Vagina (tissue), 2 donors: ENCODE results near the gene FRRS1L. TPM values are rescaled to one million over a fixed set of nuclear protein-coding genes. Genes with fewer than 3 reads are reported as not detected.
"Not testable (repeated sequence)": the region's sequence is repeated elsewhere in the genome, so short reads cannot be mapped to it uniquely, and the experiment has no call there.

ENCODE experiments used
- DNase-seq, 2 donors: peaks; one replicate each; pipeline ENCODE4 v3.0.0-alpha.2; 2017; ENCODE audit errors: extremely low spot score in 2 of 2
- H3K27ac ChIP-seq: fragments of 200-600 bp; sonication (generic); one replicate; pipeline ENCODE4 v1.5.1; 2019
- H3K27me3 ChIP-seq: fragments of 200-600 bp; sonication (generic); one replicate; pipeline ENCODE4 v1.5.1; 2019
- H3K36me3 ChIP-seq, 2 donors: fragments of 200-600 bp; sonication (generic); one replicate each; pipeline ENCODE4 v1.5.1; 2017 to 2019
- H3K4me1 ChIP-seq: fragments of 200-600 bp; sonication (generic); one replicate; pipeline ENCODE4 v1.5.1; 2019
- H3K4me3 ChIP-seq, 2 donors: fragments of 200-600 bp; sonication (generic); 1 replicate in 1 of 2; 2 replicates in 1 of 2; pipeline ENCODE4 v1.5.1; 2016 to 2019
- H3K9me3 ChIP-seq: fragments of 200-600 bp; sonication (generic); one replicate; pipeline ENCODE4 v1.5.1; 2019
- POLR2A ChIP-seq, 2 donors: fragments of 450-650 bp; IDR thresholded peaks; one replicate each; pipeline ENCODE4 v1.6.1; 2017; ENCODE audit warnings: antibody characterized with exemption in 2 of 2, mild to moderate bottlenecking in 2 of 2, moderate library complexity in 2 of 2
- POLR2AphosphoS5 ChIP-seq, 2 donors: sonication (generic); formaldehyde crosslinking; IDR thresholded peaks; one replicate each; pipeline ENCODE4 v1.9.0; 2017; ENCODE audit warnings: antibody characterized with exemption in 2 of 2, mild to moderate bottlenecking in 2 of 2, low read depth in 1 of 2; ENCODE audit not compliant: insufficient read depth in 1 of 2
- intact Hi-C: fragments of 100-400 bp; cut with DNase I; formaldehyde crosslinking; loops from one replicate; pipeline ENCODE4 v1.15.1; 2023
- total RNA-seq: library from RNA; depleted of rRNA; stranded (reverse); fragments of >200 nt; gene quantifications from one replicate; pipeline ENCODE4 v1.2.3, GENCODE V29; 2016
- TF ChIP-seq, protein P1 (sequence below), 3 experiments: fragments of 450-650 bp in 2 of 3; fragments of 200-600 bp in 1 of 3; sonication (generic) in 1 of 3; IDR thresholded peaks; one replicate each; pipeline ENCODE4 v1.5.1; 2017 to 2019; ENCODE audit warnings: antibody characterized with exemption in 3 of 3, mild to moderate bottlenecking in 2 of 3, moderate library complexity in 2 of 3

The FRRS1L gene
- total RNA-seq, 1 donor from 2014 or later = 2.2 TPM

- Histone ChIP-seq H3K9me3 (no peaks in the 10 kb centered on the region), H3K4me3 (no peak overlapping the region), H3K27me3 (no peaks in the 10 kb centered on the region), H3K36me3 (no peaks in the 10 kb centered on the region), H3K4me1 (no peaks in the 10 kb centered on the region), H3K27ac (no peak overlapping the region)
- TF ChIP-seq, protein P1, sequence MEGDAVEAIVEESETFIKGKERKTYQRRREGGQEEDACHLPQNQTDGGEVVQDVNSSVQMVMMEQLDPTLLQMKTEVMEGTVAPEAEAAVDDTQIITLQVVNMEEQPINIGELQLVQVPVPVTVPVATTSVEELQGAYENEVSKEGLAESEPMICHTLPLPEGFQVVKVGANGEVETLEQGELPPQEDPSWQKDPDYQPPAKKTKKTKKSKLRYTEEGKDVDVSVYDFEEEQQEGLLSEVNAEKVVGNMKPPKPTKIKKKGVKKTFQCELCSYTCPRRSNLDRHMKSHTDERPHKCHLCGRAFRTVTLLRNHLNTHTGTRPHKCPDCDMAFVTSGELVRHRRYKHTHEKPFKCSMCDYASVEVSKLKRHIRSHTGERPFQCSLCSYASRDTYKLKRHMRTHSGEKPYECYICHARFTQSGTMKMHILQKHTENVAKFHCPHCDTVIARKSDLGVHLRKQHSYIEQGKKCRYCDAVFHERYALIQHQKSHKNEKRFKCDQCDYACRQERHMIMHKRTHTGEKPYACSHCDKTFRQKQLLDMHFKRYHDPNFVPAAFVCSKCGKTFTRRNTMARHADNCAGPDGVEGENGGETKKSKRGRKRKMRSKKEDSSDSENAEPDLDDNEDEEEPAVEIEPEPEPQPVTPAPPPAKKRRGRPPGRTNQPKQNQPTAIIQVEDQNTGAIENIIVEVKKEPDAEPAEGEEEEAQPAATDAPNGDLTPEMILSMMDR (IDR thresholded peaks at IDR 0.05) = no peak
- TF ChIP-seq POLR2A (IDR thresholded peaks at IDR 0.05) = no peak
- no peak for TF ChIP-seq POLR2AphosphoS5 (IDR thresholded peaks at IDR 0.05; ENCODE audit: insufficient read depth in 1 of 2, low read depth in 1 of 2)
- DNase-seq = no peak
- intact Hi-C loops = no loop called here
These were observed 28.6 kb downstream of the FRRS1L start for GRCh38 chr9:109138421-109138820.

GRCh38 chr9:109134167-109134578 lies 32.9 kb downstream of the FRRS1L start:
- TF ChIP-seq POLR2AphosphoS5 (IDR thresholded peaks at IDR 0.05; ENCODE audit: insufficient read depth in 1 of 2, low read depth in 1 of 2) (no peak), POLR2A (IDR thresholded peaks at IDR 0.05) (no peak)
- TF ChIP-seq, protein P1 (IDR thresholded peaks at IDR 0.05) = no peak
- intact Hi-C loops = no loop called here
- Histone ChIP-seq H3K4me3 (no peak overlapping the region), H3K4me1 (no peaks in the 10 kb centered on the region), H3K36me3 (no peaks in the 10 kb centered on the region), H3K9me3 (no peaks in the 10 kb centered on the region), H3K27ac (no peak overlapping the region), H3K27me3 (no peaks in the 10 kb centered on the region)
- DNase-seq = no peak

- no peaks in the 10 kb centered on the region for H3K9me3 ChIP-seq
- intact Hi-C loops = no loop called here
- no peaks in the 10 kb centered on the region for H3K36me3 ChIP-seq
- TF ChIP-seq, protein P1 (IDR thresholded peaks at IDR 0.05) = no peak
- H3K27ac ChIP-seq = no peak overlapping the region
- no peak for DNase-seq
- H3K4me3 ChIP-seq = no peak overlapping the region
- no peaks in the 10 kb centered on the region for H3K4me1 ChIP-seq
- H3K27me3 ChIP-seq = no peaks in the 10 kb centered on the region
These were observed 33.5 kb downstream of the FRRS1L start for GRCh38 chr9:109133533-109133932.

- Histone ChIP-seq H3K4me3 (no peak overlapping the region), H3K27me3 (no peaks in the 10 kb centered on the region), H3K9me3 (no peaks in the 10 kb centered on the region), H3K36me3 (no peaks in the 10 kb centered on the region), H3K27ac (no peak overlapping the region), H3K4me1 (no peaks in the 10 kb centered on the region)
- no peak for TF ChIP-seq POLR2AphosphoS5 (IDR thresholded peaks at IDR 0.05; ENCODE audit: insufficient read depth in 1 of 2, low read depth in 1 of 2)
- intact Hi-C loops = no loop called here
- no peak for DNase-seq
These were observed 34.5 kb downstream of the FRRS1L start for GRCh38 chr9:109132567-109133021.

DNA sequence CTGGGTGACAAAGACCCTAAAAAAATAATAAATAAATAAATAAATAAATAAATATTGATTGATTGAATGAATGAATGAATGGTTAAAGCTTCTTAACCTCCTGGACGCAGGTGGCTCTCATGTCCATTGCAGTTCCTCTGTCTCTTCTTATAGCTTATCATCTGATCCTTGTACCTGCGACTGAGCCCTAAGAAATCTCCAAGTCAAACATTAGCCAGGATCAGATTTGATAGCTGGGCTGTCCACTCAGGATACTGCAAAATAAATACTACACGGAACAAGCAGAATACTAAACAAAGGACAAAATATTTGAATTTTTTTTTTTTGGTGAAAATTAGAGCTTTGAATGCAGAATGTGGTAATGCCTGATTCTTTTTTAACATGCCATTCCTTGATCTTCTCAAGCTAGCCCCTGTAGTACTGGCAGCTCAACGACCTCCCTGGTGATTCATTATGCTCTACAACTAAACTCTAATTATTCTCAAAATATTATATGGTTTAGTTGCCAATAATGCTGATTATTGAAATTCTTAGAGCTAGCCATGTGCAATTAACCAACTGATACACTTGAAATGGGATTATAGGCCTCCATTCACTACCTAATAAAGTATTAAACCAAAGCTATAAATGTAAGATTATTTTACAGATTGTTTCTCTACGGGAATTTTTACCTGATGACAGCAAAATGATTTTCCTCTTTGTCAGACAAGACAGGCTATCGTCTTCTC lies 37.4 kb downstream of the FRRS1L start:
- Histone ChIP-seq H3K27me3 (no peaks in the 10 kb centered on the region), H3K27ac (no peak overlapping the region), H3K9me3 (no peaks in the 10 kb centered on the region), H3K4me1 (no peaks in the 10 kb centered on the region), H3K4me3 (no peak overlapping the region), H3K36me3 (no peaks in the 10 kb centered on the region)
- TF ChIP-seq, protein P1 (IDR thresholded peaks at IDR 0.05) = no peak
- TF ChIP-seq POLR2A (IDR thresholded peaks at IDR 0.05) (no peak), POLR2AphosphoS5 (IDR thresholded peaks at IDR 0.05; ENCODE audit: insufficient read depth in 1 of 2, low read depth in 1 of 2) (no peak)
- no peak for DNase-seq
- intact Hi-C loops = no loop called here

DNA sequence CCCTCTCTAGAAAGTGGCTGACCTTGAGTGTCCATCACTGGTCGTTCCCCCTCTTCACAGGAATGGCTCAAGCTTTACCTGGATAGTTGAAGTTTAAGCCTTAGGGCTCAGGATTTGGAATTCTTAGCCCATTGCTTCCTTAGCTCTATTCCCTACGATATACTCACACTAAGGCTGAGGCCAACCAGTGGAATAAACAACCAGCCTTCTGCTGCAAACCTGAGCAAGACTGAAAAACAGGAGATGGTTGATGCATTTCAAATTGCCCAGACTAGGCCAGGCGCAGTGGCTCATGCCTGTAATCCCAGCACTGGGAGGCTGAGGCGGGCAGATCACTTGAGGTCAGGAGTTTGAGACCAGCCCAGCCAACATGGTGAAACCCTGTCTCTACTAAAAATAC lies 40.4 kb downstream of the FRRS1L start:
- H3K27me3 ChIP-seq, H3K4me1 ChIP-seq, H3K36me3 ChIP-seq, H3K9me3 ChIP-seq, H3K4me3 ChIP-seq, intact Hi-C loops, DNase-seq, H3K27ac ChIP-seq: not testable (repeated sequence)
